Measurements from ENCODE around the gene MEA1. TPM values are rescaled to one million over a fixed set of nuclear protein-coding genes. Genes with fewer than 3 reads are reported as not detected.

MEA1 gene
- total RNA-seq, 3 donors from 2014 or later, result 65.0 to 78.0 (median 76.3) TPM

GRCh38 chr6:42968126-42968701 lies 45.5 kb downstream of the MEA1 start:
- DNase-seq (ENCODE audit: low spot score in 2 of 2), result no peak
- H3K27me3 ChIP-seq, result no peaks in the 10 kb centered on the region
- TF ChIP-seq CTCF (IDR thresholded peaks at IDR 0.05), result no peak
- TF ChIP-seq POLR2AphosphoS5 (IDR thresholded peaks at IDR 0.05), result no peak
- no peak for TF ChIP-seq POLR2A (IDR thresholded peaks at IDR 0.05)
- H3K4me3 ChIP-seq, result no peak overlapping the region
- H3K9me3 ChIP-seq, result no peaks in the 10 kb centered on the region
- H3K4me1 ChIP-seq, result no peaks in the 10 kb centered on the region
- H3K36me3 ChIP-seq, result no peaks in the 10 kb centered on the region
- H3K27ac ChIP-seq, result no peak overlapping the region
- intact Hi-C loops (cut with DNase I; ENCODE audit: low total_unique reads), result no loop called here

GRCh38 chr6:42967228-42967627 lies 46.5 kb downstream of the MEA1 start:
- Histone ChIP-seq H3K4me1 (no peaks in the 10 kb centered on the region), H3K4me3 (no peak overlapping the region), H3K9me3 (no peaks in the 10 kb centered on the region), H3K27me3 (no peaks in the 10 kb centered on the region), H3K27ac (no peak overlapping the region), H3K36me3 (no peaks in the 10 kb centered on the region)
- intact Hi-C loops (cut with DNase I; ENCODE audit: low total_unique reads), result no loop called here
- no peak for DNase-seq (ENCODE audit: low spot score in 2 of 2)
- TF ChIP-seq POLR2AphosphoS5 (IDR thresholded peaks at IDR 0.05) (no peak), POLR2A (IDR thresholded peaks at IDR 0.05) (no peak), CTCF (IDR thresholded peaks at IDR 0.05) (no peak)

- Histone ChIP-seq H3K36me3 (no peaks in the 10 kb centered on the region), H3K27me3 (no peaks in the 10 kb centered on the region), H3K9me3 (no peaks in the 10 kb centered on the region), H3K27ac (no peak overlapping the region), H3K4me3 (no peak overlapping the region), H3K4me1 (no peaks in the 10 kb centered on the region)
- no peak for DNase-seq (ENCODE audit: low spot score in 2 of 2)
- TF ChIP-seq POLR2AphosphoS5 (IDR thresholded peaks at IDR 0.05) (no peak), CTCF (IDR thresholded peaks at IDR 0.05) (no peak), POLR2A (IDR thresholded peaks at IDR 0.05) (no peak)
- intact Hi-C loops (cut with DNase I; ENCODE audit: low total_unique reads), result no loop called here
Observed at GRCh38 chr6:42966571-42966970, 47.2 kb downstream of the MEA1 start.

- TF ChIP-seq POLR2AphosphoS5 (IDR thresholded peaks at IDR 0.05) (no peak), POLR2A (IDR thresholded peaks at IDR 0.05) (no peak), CTCF (IDR thresholded peaks at IDR 0.05) (no peak)
- H3K4me1 ChIP-seq, result no peaks in the 10 kb centered on the region
- no peaks in the 10 kb centered on the region for H3K36me3 ChIP-seq
- no peak overlapping the region for H3K27ac ChIP-seq
- DNase-seq (ENCODE audit: low spot score in 2 of 2), result no peak
- intact Hi-C loops (cut with DNase I; ENCODE audit: low total_unique reads), result no loop called here
- no peaks in the 10 kb centered on the region for H3K9me3 ChIP-seq
- no peaks in the 10 kb centered on the region for H3K27me3 ChIP-seq
- H3K4me3 ChIP-seq, result no peak overlapping the region
Observed at GRCh38 chr6:42963855-42964605, 49.7 kb downstream of the MEA1 start.

- intact Hi-C loops (cut with DNase I; ENCODE audit: low total_unique reads), result no loop called here
- no peaks in the 10 kb centered on the region for H3K36me3 ChIP-seq
- H3K27me3 ChIP-seq, result no peaks in the 10 kb centered on the region
Observed at GRCh38 chr6:42963179-42963854, 50.4 kb downstream of the MEA1 start.

More at GRCh38 chr6:42963179-42963854, 50.4 kb downstream of the MEA1 start:
- H3K4me3 ChIP-seq, result no peak overlapping the region
- no peak for DNase-seq (ENCODE audit: low spot score in 2 of 2)
- no peaks in the 10 kb centered on the region for H3K4me1 ChIP-seq
- no peak overlapping the region for H3K27ac ChIP-seq
- no peaks in the 10 kb centered on the region for H3K9me3 ChIP-seq
- TF ChIP-seq CTCF (IDR thresholded peaks at IDR 0.05), result no peak
- no peak for TF ChIP-seq POLR2A (IDR thresholded peaks at IDR 0.05)
- no peak for TF ChIP-seq POLR2AphosphoS5 (IDR thresholded peaks at IDR 0.05)

All from breast epithelium (tissue), 4 donors.